HepG2 (cell line): ENCODE results near the gene PRMT5. TPM values are rescaled to one million over a fixed set of nuclear protein-coding genes. Genes with fewer than 3 reads are reported as not detected.

Source experiments
- CAMTA2 ChIP-seq: sonication (generic); formaldehyde crosslinking; IDR thresholded peaks from 2 replicates; pipeline ENCODE4 v1.4.0; 2020; ENCODE audit warnings: mild to moderate bottlenecking, missing genetic modification reagents, borderline replicate concordance
- CEBPG ChIP-seq: IDR thresholded peaks from 2 replicates; pipeline ENCODE4 v1.6.1; 2016
- ELF3 ChIP-seq: IDR thresholded peaks from 2 replicates; pipeline ENCODE4 v1.6.1; 2016; ENCODE audit warnings: missing genetic modification reagents, missing compliant biosample characterization
- EZH2 ChIP-seq: conservative IDR thresholded peaks from 2 replicates; pipeline ENCODE4 v1.6.1; 2012; ENCODE audit warnings: mild to moderate bottlenecking, low read depth, low read length, moderate library complexity
- FOXO1 ChIP-seq: sonication (generic); formaldehyde crosslinking; IDR thresholded peaks from 2 replicates; pipeline ENCODE4 v1.4.0; 2020; ENCODE audit warnings: missing genetic modification reagents
- HOXA9 ChIP-seq: sonication (generic); formaldehyde crosslinking; IDR thresholded peaks from 2 replicates; pipeline ENCODE4 v1.8.1; 2022; ENCODE audit warnings: missing genetic modification reagents, mild to moderate bottlenecking, moderate library complexity, borderline replicate concordance
- KMT2B ChIP-seq: IDR thresholded peaks from 2 replicates; pipeline ENCODE4 v1.6.1; 2016; ENCODE audit warnings: missing genetic modification reagents, missing compliant biosample characterization
- MED8 ChIP-seq: sonication (generic); formaldehyde crosslinking; IDR thresholded peaks from 2 replicates; pipeline ENCODE4 v1.8.1; 2023; ENCODE audit warnings: mild to moderate bottlenecking, missing genetic modification reagents; ENCODE audit not compliant: insufficient replicate concordance
- MTF2 ChIP-seq: sonication (generic); formaldehyde crosslinking; IDR thresholded peaks from 2 replicates; pipeline ENCODE4 v1.5.0; 2020; ENCODE audit warnings: missing genetic modification reagents, borderline replicate concordance
- NKX3-1 ChIP-seq: sonication (generic); formaldehyde crosslinking; IDR thresholded peaks from 2 replicates; pipeline ENCODE4 v1.5.0; 2020; ENCODE audit warnings: missing genetic modification reagents
- NPAS2 ChIP-seq: sonication (generic); formaldehyde crosslinking; IDR thresholded peaks from 2 replicates; pipeline ENCODE4 v1.8.0; 2022; ENCODE audit warnings: mild to moderate bottlenecking, missing genetic modification reagents, borderline replicate concordance
- PLRG1 ChIP-seq: fragments of 450-650 bp; conservative IDR thresholded peaks from 2 replicates; pipeline ENCODE4 v1.6.1; 2016
- PRPF4 ChIP-seq: fragments of 200-400 bp; formaldehyde crosslinking; IDR thresholded peaks from 2 replicates; pipeline ENCODE4 v1.6.1; 2016; ENCODE audit warnings: low read length, low read depth; ENCODE audit not compliant: poor library complexity, severe bottlenecking
- RBAK ChIP-seq: sonication (generic); formaldehyde crosslinking; IDR thresholded peaks from 2 replicates; pipeline ENCODE4 v1.5.1; 2020; ENCODE audit warnings: mild to moderate bottlenecking, missing genetic modification reagents
- SIN3B ChIP-seq: fragments of 150-350 bp; IDR thresholded peaks from 2 replicates; pipeline ENCODE4 v1.6.1; 2014; ENCODE audit warnings: low read length
- SP4 ChIP-seq: sonication (generic); formaldehyde crosslinking; IDR thresholded peaks from 2 replicates; pipeline ENCODE4 v1.8.1; 2023; ENCODE audit warnings: mild to moderate bottlenecking, missing genetic modification reagents
- SRF ChIP-seq: IDR thresholded peaks from 2 replicates; pipeline ENCODE4 v1.6.1; 2011; ENCODE audit warnings: mild to moderate bottlenecking, low read depth, low read length, moderate library complexity
- THAP11 ChIP-seq: IDR thresholded peaks from 2 replicates; pipeline ENCODE4 v1.6.1; 2016; ENCODE audit warnings: missing biosample characterization, missing genetic modification reagents
- ZNF230 ChIP-seq: sonication (generic); formaldehyde crosslinking; IDR thresholded peaks from 2 replicates; pipeline ENCODE4 v1.4.0; 2020; ENCODE audit warnings: mild to moderate bottlenecking, missing genetic modification reagents
- ZNF3 ChIP-seq: IDR thresholded peaks from 2 replicates; pipeline ENCODE4 v1.7.0; 2017; ENCODE audit warnings: inconsistent platforms
- ZNF430 ChIP-seq: sonication (generic); formaldehyde crosslinking; IDR thresholded peaks from 2 replicates; pipeline ENCODE4 v1.9.0; 2021; ENCODE audit warnings: mild to moderate bottlenecking, missing genetic modification reagents
- ZNF724P ChIP-seq: sonication (generic); formaldehyde crosslinking; IDR thresholded peaks from 2 replicates; pipeline ENCODE4 v1.8.0; 2022; ENCODE audit warnings: missing genetic modification reagents, borderline replicate concordance
- ZNF83 ChIP-seq: sonication (generic); formaldehyde crosslinking; IDR thresholded peaks from 2 replicates; pipeline ENCODE4 v1.4.0; 2020; ENCODE audit warnings: missing genetic modification reagents, mild to moderate bottlenecking, borderline replicate concordance
- polyA plus RNA-seq, 8 experiments: library from polyadenylated mRNA; depleted of rRNA in 3 of 8; stranded (reverse) in 7 of 8; unstranded in 1 of 8; fragments of >200 nt; fragmentation: Illumina TruSeq in 4 of 8; extraction: Trizol in 4 of 8; gene quantifications; 2 replicates each; pipeline versions ENCODE4 v1.2.1 to v1.2.3, GENCODE V29; 2011 to 2016; ENCODE audit warnings: low read depth in 4 of 8, missing spikeins in 1 of 8, mixed read lengths in 1 of 8; ENCODE audit not compliant: insufficient read depth in 1 of 8
- total RNA-seq, 5 experiments: library from RNA; depleted of rRNA; stranded (reverse); fragments of >200 nt; fragmentation: Illumina TruSeq; extraction: Trizol; gene quantifications; 2 replicates each; pipeline ENCODE4 v1.2.3, GENCODE V29; 2016; ENCODE audit warnings: low read depth in 1 of 5
- TF ChIP-seq, protein P1 (sequence below): IDR thresholded peaks from 2 replicates; pipeline ENCODE4 v1.6.1; 2016; ENCODE audit warnings: low read depth, control low read depth
- TF ChIP-seq, protein P2 (sequence below), 2 experiments: sonication (generic) in 1 of 2; formaldehyde crosslinking in 1 of 2; IDR thresholded peaks; 2 replicates each; pipeline versions ENCODE4 v1.4.0 to v1.6.1; 2016 to 2020; ENCODE audit warnings: borderline replicate concordance in 1 of 2, low read depth in 1 of 2, mild to moderate bottlenecking in 1 of 2, missing genetic modification reagents in 1 of 2
- TF ChIP-seq, protein P3 (sequence below): sonication (generic); formaldehyde crosslinking; IDR thresholded peaks from 2 replicates; pipeline ENCODE4 v1.4.0; 2020; ENCODE audit warnings: missing genetic modification reagents

PRMT5 gene
- total and polyA plus RNA-seq, 2 of the 13 experiments (the other 11 are each of a cell fraction or from before 2014, with no cell fraction given), result 210 to 354 TPM

DNA sequence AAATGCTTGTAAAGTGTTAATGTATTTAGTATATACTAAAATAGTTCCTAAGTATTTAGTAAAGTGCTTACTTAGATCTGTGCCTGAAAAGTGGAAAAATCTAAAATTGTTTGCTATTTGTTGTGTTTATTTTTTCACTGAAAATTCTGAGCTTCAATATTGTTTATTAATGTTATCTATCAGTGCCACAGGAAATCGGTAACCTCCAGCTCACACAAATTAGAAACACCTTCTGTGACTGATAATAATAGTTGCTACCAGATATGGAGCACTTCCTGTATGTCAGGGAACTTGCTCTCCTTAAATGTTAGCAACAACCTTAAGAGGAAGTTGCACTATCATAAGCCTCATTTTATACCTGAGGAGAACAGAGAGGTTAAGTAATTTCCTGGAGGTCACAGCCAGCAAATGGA lies 58.4 kb downstream of the PRMT5 start (continued):
- TF ChIP-seq, protein P1, sequence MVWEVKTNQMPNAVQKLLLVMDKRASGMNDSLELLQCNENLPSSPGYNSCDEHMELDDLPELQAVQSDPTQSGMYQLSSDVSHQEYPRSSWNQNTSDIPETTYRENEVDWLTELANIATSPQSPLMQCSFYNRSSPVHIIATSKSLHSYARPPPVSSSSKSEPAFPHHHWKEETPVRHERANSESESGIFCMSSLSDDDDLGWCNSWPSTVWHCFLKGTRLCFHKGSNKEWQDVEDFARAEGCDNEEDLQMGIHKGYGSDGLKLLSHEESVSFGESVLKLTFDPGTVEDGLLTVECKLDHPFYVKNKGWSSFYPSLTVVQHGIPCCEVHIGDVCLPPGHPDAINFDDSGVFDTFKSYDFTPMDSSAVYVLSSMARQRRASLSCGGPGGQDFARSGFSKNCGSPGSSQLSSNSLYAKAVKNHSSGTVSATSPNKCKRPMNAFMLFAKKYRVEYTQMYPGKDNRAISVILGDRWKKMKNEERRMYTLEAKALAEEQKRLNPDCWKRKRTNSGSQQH (CRISPR knock-in tag), result no peak
- TF ChIP-seq PRPF4 (no peak), RBAK (CRISPR knock-in tag) (no peak), ZNF230 (CRISPR knock-in tag) (no peak), CEBPG (CRISPR knock-in tag) (peak; percentile 58; the same call in 1 of the 2 replicates), SP4 (CRISPR knock-in tag) (no peak), MED8 (no peak), ZNF430 (CRISPR knock-in tag) (no peak), PLRG1 (no peak), NKX3-1 (CRISPR knock-in tag) (no peak), EZH2 (no peak), ELF3 (CRISPR knock-in tag) (no peak; the same call in 1 of the 2 replicates), SRF (peak; percentile 44; the same call in 1 of the 2 replicates), FOXO1 (CRISPR knock-in tag) (no peak), THAP11 (CRISPR knock-in tag) (no peak), CAMTA2 (no peak), NPAS2 (CRISPR knock-in tag) (no peak), KMT2B (CRISPR knock-in tag) (no peak), ZNF724P (CRISPR knock-in tag) (no peak), HOXA9 (CRISPR knock-in tag) (0 out of 2 replicates have a peak, but pooled peaks have one; percentile 21), MTF2 (no peak), ZNF3 (CRISPR knock-in tag) (peak; percentile 91; the same call in 1 of the 2 replicates), SIN3B (no peak), ZNF83 (CRISPR knock-in tag) (no peak)
- TF ChIP-seq, protein P2, sequence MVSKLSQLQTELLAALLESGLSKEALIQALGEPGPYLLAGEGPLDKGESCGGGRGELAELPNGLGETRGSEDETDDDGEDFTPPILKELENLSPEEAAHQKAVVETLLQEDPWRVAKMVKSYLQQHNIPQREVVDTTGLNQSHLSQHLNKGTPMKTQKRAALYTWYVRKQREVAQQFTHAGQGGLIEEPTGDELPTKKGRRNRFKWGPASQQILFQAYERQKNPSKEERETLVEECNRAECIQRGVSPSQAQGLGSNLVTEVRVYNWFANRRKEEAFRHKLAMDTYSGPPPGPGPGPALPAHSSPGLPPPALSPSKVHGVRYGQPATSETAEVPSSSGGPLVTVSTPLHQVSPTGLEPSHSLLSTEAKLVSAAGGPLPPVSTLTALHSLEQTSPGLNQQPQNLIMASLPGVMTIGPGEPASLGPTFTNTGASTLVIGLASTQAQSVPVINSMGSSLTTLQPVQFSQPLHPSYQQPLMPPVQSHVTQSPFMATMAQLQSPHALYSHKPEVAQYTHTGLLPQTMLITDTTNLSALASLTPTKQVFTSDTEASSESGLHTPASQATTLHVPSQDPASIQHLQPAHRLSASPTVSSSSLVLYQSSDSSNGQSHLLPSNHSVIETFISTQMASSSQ (IDR thresholded peaks at IDR 0.05; ENCODE audit: low read depth), result no peak
- TF ChIP-seq, protein P2 (CRISPR knock-in tag; IDR thresholded peaks at IDR 0.05; ENCODE audit: borderline replicate concordance), result no peak
- TF ChIP-seq, protein P3, sequence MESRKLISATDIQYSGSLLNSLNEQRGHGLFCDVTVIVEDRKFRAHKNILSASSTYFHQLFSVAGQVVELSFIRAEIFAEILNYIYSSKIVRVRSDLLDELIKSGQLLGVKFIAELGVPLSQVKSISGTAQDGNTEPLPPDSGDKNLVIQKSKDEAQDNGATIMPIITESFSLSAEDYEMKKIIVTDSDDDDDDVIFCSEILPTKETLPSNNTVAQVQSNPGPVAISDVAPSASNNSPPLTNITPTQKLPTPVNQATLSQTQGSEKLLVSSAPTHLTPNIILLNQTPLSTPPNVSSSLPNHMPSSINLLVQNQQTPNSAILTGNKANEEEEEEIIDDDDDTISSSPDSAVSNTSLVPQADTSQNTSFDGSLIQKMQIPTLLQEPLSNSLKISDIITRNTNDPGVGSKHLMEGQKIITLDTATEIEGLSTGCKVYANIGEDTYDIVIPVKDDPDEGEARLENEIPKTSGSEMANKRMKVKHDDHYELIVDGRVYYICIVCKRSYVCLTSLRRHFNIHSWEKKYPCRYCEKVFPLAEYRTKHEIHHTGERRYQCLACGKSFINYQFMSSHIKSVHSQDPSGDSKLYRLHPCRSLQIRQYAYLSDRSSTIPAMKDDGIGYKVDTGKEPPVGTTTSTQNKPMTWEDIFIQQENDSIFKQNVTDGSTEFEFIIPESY (CRISPR knock-in tag), result no peak
